Right lobe of liver (tissue), 6 donors: ENCODE data around the gene WDR20. TPM values are rescaled to one million over a fixed set of nuclear protein-coding genes. Genes with fewer than 3 reads are reported as not detected.

Source experiments
- ATAC-seq, 4 donors: fragments of 200-7000 bp; cut with Tn5 transposase; one replicate each; pipeline ENCODE4 v1.9.1; 2020; ENCODE audit warnings: mild to moderate bottlenecking in 4 of 4, moderate library complexity in 4 of 4
- DNase-seq, 3 donors: peaks; one replicate each; pipeline ENCODE4 v3.0.0-alpha.2; 2020
- H3K27ac ChIP-seq, 3 donors: fragments of 200-600 bp; one replicate each; pipeline ENCODE4 v1.8.0; 2022
- H3K27me3 ChIP-seq, 2 donors: fragments of 200-600 bp; one replicate each; pipeline ENCODE4 v1.8.0; 2022
- H3K36me3 ChIP-seq, 4 donors: fragments of 200-600 bp; sonication (generic) in 1 of 4; one replicate each; pipeline versions ENCODE4 v1.5.1 to v1.8.0; 2017 to 2022; ENCODE audit warnings: control low read depth in 1 of 4
- H3K4me1 ChIP-seq, 4 donors: fragments of 200-600 bp; sonication (generic) in 1 of 4; one replicate each; pipeline versions ENCODE4 v1.5.1 to v1.8.0; 2017 to 2022; ENCODE audit warnings: control low read depth in 1 of 4
- H3K4me3 ChIP-seq, 3 donors: fragments of 200-600 bp; one replicate each; pipeline ENCODE4 v1.8.0; 2022
- H3K9me3 ChIP-seq, 4 donors: fragments of 200-600 bp; sonication (generic) in 1 of 4; one replicate each; pipeline versions ENCODE4 v1.5.1 to v1.8.0; 2017 to 2022; ENCODE audit warnings: control low read depth in 1 of 4
- CTCF ChIP-seq, 4 donors: fragments of 200-600 bp in 3 of 4; fragments of 450-650 bp in 1 of 4; IDR thresholded peaks; one replicate each; pipeline versions ENCODE4 v1.5.1 to v1.8.0; 2016 to 2022; ENCODE audit warnings: antibody characterized with exemption in 4 of 4, mild to moderate bottlenecking in 2 of 4
- POLR2A ChIP-seq: fragments of 450-650 bp; IDR thresholded peaks from one replicate; pipeline ENCODE4 v1.6.1; 2017; ENCODE audit warnings: antibody characterized with exemption, mild to moderate bottlenecking
- WGBS: methylation state at CpG from one replicate; pipeline ENCODE4 v1.1.6; 2018; ENCODE audit warnings: low coverage, low lambda C conversion rate; ENCODE audit not compliant: insufficient coverage; ENCODE audit errors: missing lambda C conversion rate; 5-methylcytosine and 5-hydroxymethylcytosine counted together
- intact Hi-C, 2 donors: fragments of 100-400 bp; cut with DNase I; formaldehyde crosslinking; loops; one replicate each; pipeline versions ENCODE4 v1.11.2 to v1.14.1; 2022
- total RNA-seq, 6 experiments: library from RNA; depleted of rRNA in 2 of 6; stranded (reverse); fragments of >200 nt in 2 of 6; fragmentation: NEBNext Ultra II Directional in 3 of 6; extraction: Animal tissue kit (Norgen Biotek cat#: 25700) in 3 of 6; gene quantifications; one replicate each; pipeline versions ENCODE4 v1.1.0 to v1.2.4, GENCODE V29; 2016 to 2023
- donor health status: DM: no; HTN: yes; CAD: no.
- donor health status: DM: no; HTN: no; CAD: no.
- donor health status: DM: no; HTN: no; CAD: no.
- donor health status: DM: no; HTN: yes; CAD: no.
- donor health status: DM: no; HTN: yes; CAD: no.

The WDR20 gene
- total RNA-seq, 6 experiments from 2014 or later, result 6.3 to 14.7 (median 12.4) TPM

- Histone ChIP-seq H3K27ac (no peak overlapping the region), H3K27me3 (no peaks in the 10 kb centered on the region), H3K4me3 (peak overlapping the region; percentile 96 to 100 (median 99)), H3K9me3 (no peaks in the 10 kb centered on the region), H3K36me3 (no peaks in the 10 kb centered on the region), H3K4me1 (peaks cover 0 to 15% (median 8%) of the 10 kb centered on the region in 4 donors)
- intact Hi-C loops, result no loop called here
- no peak for TF ChIP-seq POLR2A
- peak; percentile 0 to 11 (median 4) for ATAC-seq
- 4% methylated on average over 13 of the region's 14 CpGs for WGBS
- no peak for DNase-seq
Observed at GRCh38 chr14:102138961-102139285, 774 bp upstream of the WDR20 start.

- no peaks in the 10 kb centered on the region for H3K9me3 ChIP-seq
- intact Hi-C loops, result no loop called here
- peak; percentile 26 to 44 (median 36) for ATAC-seq
- peaks cover 0 to 15% (median 8%) of the 10 kb centered on the region in 4 donors for H3K4me1 ChIP-seq
- H3K4me3 ChIP-seq, result peak overlapping the region; percentile 96 to 100 (median 99)
- 2% methylated on average over 9 of the region's 48 CpGs for WGBS
- peak overlapping the region; percentile 80 to 86 (median 83) for H3K27ac ChIP-seq
- H3K27me3 ChIP-seq, result no peaks in the 10 kb centered on the region
- TF ChIP-seq CTCF (IDR thresholded peaks at IDR 0.05) (no peak), POLR2A (no peak)
- peak; percentile 53 to 65 (median 60) for DNase-seq
- H3K36me3 ChIP-seq, result no peaks in the 10 kb centered on the region
Observed at GRCh38 chr14:102140027-102140749, 491 bp downstream of the WDR20 start.

- DNase-seq (no peak), ATAC-seq (peak in 2 of 4 donors; percentile 0 to 1)
- Histone ChIP-seq H3K4me1 (peaks cover 0 to 15% (median 8%) of the 10 kb centered on the region in 4 donors), H3K9me3 (no peaks in the 10 kb centered on the region), H3K4me3 (peak overlapping the region; percentile 96 to 100 (median 99)), H3K27ac (peak overlapping the region in 2 of 3 donors; percentile 80 to 86), H3K27me3 (no peaks in the 10 kb centered on the region), H3K36me3 (no peaks in the 10 kb centered on the region)
- 5% methylated on average over 9 of the region's 9 CpGs for WGBS
- intact Hi-C loops, result no loop called here
- TF ChIP-seq POLR2A (no peak), CTCF (IDR thresholded peaks at IDR 0.05) (no peak)
Observed at GRCh38 chr14:102140750-102141145, 1.1 kb downstream of the WDR20 start.

- H3K27me3 ChIP-seq, result no peaks in the 10 kb centered on the region
- intact Hi-C loops, result no loop called here
- no peak overlapping the region for H3K27ac ChIP-seq
- no peaks in the 10 kb centered on the region for H3K36me3 ChIP-seq
- peaks cover 0 to 15% (median 8%) of the 10 kb centered on the region in 4 donors for H3K4me1 ChIP-seq
- DNase-seq (no peak), ATAC-seq (no peak)
- no peaks in the 10 kb centered on the region for H3K9me3 ChIP-seq
- 87% methylated on average over 4 of the region's 4 CpGs for WGBS
- no peak overlapping the region for H3K4me3 ChIP-seq
- TF ChIP-seq POLR2A (no peak), CTCF (IDR thresholded peaks at IDR 0.05) (no peak)
Observed at GRCh38 chr14:102141797-102142196, 2.1 kb downstream of the WDR20 start.

- intact Hi-C loops, result no loop called here
- ATAC-seq (no peak), DNase-seq (no peak)
- Histone ChIP-seq H3K9me3 (no peaks in the 10 kb centered on the region), H3K27ac (no peak overlapping the region), H3K4me1 (peaks cover 0 to 24% (median 8%) of the 10 kb centered on the region in 4 donors), H3K36me3 (no peaks in the 10 kb centered on the region), H3K4me3 (no peak overlapping the region), H3K27me3 (no peaks in the 10 kb centered on the region)
- TF ChIP-seq POLR2A (no peak), CTCF (IDR thresholded peaks at IDR 0.05) (no peak)
Observed at GRCh38 chr14:102144914-102145313, 5.2 kb downstream of the WDR20 start.
